Measurements from ENCODE around the gene DOCK1. TPM values are rescaled to one million over a fixed set of nuclear protein-coding genes. Genes with fewer than 3 reads are reported as not detected.

DOCK1 gene
- total RNA-seq, 1 donor from 2014 or later: 31.2 TPM

DNA sequence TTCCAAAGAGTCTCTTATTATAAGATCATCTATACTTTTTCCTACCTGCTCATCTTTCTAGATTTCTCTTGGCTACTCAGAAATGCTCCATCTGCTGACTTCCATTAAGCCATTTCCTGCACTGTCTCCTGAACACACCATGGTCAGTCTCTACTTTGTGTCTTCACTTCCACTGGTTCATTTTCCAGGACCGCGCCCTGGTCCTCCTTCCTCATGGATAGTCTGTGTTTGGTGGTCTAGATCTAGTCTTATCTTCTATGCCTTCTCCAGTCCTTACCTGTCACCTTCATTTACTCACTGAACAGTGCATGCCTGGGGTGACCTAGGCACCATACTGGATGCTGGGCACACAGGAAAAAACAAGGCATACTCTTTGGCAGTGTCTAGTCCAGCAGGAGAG, 279.4 kb downstream of the DOCK1 start:
- DNase-seq (ENCODE audit: low spot score): peak; percentile 67
- intact Hi-C loops (cut with DNase I): no loop called here

DNA sequence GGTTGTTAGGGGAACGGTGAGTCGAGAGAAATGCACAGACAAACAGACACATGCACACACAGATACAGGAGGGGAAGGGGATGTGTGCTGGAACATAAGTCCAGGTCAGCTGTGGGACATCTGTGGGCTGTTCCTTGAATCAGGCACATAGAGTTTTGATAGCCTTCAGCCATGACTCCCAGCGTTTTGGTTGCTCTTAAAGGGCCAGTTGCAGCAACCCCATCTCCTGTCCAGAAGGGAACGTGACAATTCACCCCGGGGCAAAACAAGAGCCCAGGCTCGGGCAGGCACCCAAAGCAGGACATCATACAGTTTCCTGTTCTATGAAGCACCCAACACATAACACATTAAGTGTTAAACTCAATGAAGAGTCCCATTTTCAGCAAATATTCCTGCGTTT, 281.6 kb downstream of the DOCK1 start:
- DNase-seq (ENCODE audit: low spot score): no peak
- intact Hi-C loops (cut with DNase I): no loop called here

DNA sequence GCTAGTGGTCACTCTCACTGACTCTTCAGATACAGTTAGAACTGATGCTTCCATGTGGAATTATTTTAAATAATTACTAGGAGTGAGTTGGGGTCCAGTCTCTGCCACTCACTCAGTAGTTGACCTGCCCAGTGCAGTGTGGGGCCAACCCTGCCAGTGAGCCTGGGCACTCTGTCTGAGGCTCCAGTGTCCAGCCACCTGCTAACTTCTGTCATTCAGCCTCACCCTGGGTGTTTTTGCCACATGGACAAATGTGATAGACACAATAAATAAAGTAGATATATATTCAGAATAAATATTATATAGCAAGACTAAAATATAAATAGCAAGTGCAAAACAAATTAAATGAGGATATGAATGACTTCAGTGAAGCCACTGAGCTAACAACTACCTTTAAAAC, 284.0 kb downstream of the DOCK1 start:
- intact Hi-C loops (cut with DNase I): no loop called here
- DNase-seq (ENCODE audit: low spot score): no peak

DNA sequence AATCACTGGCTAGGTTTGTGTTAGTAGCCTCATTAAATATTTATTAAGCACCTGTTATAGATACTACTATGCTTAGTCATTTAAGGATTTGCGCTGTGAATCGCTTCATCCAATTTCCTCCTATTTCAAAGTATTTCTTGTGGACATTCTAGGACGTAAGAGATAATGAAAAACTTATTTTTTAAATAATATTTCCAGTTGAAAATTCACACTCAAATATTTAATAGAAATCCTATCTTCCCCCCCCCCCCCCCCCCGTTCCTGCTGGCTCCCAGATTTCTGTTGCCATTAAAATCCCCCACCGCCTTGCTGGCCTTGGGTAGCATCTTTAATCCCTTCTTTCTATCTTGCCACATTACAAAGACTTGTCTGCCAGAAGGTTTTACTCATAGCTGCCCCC, 285.2 kb downstream of the DOCK1 start:
- intact Hi-C loops (cut with DNase I): no loop called here
- no peak for DNase-seq (ENCODE audit: low spot score)

DNA sequence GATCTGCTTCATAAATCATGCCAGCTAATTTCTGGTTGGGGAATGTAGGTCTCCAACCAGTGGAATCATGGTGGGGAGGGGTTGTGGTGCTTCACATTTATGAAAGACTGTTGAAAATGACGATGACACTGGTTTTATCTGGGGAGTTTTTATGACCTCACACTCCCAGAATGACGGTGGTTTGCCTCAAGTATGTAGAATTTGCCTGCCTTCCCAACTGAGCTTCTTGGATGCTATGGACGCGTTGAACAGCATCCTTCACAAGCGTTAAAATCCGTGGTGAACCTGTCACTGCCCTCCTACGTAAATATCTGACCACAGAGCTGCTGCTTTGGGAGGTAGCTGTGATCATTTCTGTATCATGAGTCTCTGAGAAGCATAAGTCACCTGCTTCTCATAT, 287.9 kb downstream of the DOCK1 start:
- intact Hi-C loops (cut with DNase I): no loop called here
- no peak for DNase-seq (ENCODE audit: low spot score)

DNA sequence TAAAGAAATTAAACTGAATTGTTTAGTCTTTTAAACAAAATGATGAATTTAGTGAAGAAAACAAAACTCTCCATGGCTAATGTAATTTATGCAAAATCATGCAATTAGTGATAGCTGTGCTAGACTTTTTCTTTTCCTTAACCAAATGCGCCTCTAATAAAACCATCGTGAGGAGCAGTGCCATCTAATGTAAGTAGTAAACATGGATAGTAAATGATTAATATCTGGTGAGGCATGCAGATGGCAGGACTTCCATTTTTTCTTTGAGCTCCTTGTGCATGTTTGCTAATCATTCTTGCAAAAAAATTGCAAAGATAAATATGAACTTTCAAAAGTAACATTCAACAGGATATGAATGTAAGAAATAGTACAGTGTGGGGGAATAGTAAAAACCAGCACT, 288.9 kb downstream of the DOCK1 start:
- DNase-seq (ENCODE audit: low spot score): no peak
- intact Hi-C loops (cut with DNase I): no loop called here

DNA sequence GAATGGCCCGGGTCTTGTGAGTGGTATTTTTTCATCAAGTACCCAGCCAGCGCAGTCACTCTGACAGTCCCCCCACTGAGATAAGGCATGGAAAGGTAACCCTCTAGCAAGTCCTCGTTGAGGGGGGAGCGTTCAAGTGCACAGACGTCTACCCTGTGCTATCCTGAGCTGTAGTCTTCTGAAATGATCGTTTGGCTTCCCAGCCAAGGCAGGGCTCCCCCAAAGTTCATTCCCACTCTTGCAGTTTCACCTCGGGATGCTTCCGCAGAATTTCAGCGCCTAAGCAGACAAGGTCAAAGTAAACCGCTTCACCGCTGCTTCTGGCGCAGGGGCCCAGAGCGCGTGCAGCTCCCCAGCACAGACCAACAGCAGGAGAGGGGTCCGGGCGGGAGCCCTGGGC, 289.4 kb downstream of the DOCK1 start:
- intact Hi-C loops (cut with DNase I): no loop called here

DNA sequence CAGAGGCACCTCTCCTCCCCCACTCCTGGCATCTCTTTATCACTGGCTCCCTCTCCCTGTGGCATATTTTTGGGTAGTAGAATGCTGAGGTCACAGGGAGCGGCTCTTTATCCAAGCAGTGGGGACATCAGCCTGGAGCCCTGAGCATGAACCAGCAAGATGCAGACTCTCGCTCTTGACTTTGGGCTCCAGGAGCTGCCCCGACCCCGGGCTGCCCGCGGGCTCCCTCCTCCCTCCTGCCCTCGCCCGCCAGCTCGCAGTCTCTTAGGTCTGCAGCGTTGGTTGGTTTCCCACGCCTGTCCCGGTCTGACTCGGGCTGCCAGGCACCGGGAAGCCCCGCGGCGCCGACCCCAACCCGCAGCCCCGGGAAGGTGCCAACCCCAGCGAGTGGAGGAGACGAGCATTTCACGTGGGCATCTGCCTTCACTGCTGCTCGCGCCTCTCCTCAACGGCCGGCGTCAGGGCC, 289.8 kb downstream of the DOCK1 start:
- intact Hi-C loops (cut with DNase I): no loop called here
- no peak for DNase-seq (ENCODE audit: low spot score)

More for the DNA sequence above, 289.4 kb downstream of the DOCK1 start:
- no peak for DNase-seq (ENCODE audit: low spot score)

DNA sequence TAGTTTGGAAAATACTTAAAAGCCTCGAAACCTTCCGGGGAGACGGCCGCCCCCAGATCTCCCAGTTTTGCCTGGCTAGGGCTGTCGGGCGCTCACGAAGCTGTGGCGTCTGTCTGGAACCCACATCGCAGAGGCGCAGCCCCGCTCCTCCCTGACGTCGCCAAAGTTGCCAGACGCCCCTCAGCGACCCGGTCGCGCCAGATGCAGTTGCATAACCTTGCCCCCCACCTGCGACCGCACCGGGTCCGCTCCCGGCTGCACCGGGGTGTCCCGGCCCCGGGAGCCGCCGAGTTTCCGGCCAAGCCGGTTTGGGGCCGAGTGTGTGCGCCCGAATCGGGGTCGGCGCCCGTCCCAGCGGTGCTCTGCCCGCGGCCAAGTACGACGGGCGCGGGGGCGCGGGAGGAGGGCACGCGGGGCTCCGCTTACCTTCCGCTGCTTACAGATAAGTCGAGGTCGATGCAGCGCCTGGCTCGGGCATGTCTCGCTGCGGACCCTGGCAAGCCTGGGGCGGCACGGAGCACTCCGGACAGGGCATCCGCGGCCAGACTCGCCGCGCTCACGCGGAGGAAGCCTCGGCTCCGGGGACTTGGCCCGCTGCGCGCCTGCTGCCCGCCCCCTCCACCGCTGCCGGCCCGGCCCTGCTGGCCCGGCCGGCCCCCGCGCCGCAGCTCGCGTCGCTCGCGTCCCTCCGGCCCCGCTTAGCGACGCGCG, 290.5 kb downstream of the DOCK1 start:
- intact Hi-C loops (cut with DNase I): no loop called here
- DNase-seq (ENCODE audit: low spot score): no peak

DNA sequence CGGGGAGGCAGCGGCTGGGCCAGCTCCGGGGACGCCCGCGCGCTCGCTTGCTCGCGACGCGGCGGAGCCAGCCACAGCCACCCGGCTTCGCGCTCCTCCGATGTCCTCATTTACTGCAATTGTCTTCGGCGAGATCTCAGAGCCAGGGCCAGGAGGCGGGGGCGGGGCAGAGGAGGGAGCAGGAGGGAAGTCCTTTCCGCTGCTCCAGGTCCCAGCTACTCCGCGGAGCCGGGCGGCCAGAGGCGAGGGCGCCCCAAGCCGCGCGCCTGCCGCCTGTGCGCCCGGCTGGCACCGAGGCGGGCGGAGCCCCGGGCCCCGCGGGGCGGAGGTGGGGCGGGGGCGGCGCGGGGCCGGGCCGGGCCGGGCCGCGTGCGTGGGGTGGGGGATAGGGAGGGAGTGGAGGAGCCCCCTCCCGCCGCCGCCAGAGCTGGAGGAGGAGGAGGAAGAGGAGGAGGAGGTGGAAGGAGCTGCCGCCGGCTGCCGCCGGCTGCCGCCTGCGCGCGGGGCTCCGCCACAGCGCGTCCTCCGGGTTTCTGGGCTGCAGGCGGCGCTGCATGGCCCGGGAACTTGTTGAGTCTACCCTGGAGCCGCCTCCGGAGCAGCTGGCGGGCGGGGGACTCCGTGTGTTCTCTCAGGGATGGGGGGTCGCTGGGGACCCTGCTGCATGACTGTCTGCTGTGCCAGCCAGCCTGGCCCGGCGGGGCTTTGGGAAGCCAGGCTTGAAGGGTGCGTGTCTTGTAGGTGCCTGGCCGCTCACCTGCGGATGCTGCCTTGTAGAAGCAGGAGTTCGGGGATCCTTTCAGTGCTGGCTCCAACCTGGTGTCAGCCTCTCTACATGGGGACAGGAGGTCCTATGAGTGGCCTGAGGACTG, 291.3 kb downstream of the DOCK1 start, which contains the start of gene INSYN2A:
Gene INSYN2A (minus strand): TSS at position 310 of the 872 bp plus-strand sequence. CDS start 20,196 bp downstream, outside the sequence.
- DNase-seq (ENCODE audit: low spot score): no peak
- intact Hi-C loops (cut with DNase I): no loop called here

DNA sequence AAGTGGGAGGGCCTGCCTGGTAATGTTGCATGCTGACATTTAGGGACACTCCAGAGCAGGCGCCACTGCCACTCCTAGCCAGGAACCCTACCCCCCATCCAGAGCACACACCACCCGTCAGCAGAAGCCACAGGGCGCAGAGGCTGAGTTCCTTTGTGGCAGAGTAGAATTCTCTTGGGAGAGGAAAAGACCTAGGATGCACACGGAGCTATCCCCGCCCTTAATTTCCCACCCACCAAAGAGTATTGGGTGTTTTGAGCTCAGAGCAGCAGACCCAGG, 291.9 kb downstream of the DOCK1 start:
- no peak for DNase-seq (ENCODE audit: low spot score)
- intact Hi-C loops (cut with DNase I): no loop called here

DNA sequence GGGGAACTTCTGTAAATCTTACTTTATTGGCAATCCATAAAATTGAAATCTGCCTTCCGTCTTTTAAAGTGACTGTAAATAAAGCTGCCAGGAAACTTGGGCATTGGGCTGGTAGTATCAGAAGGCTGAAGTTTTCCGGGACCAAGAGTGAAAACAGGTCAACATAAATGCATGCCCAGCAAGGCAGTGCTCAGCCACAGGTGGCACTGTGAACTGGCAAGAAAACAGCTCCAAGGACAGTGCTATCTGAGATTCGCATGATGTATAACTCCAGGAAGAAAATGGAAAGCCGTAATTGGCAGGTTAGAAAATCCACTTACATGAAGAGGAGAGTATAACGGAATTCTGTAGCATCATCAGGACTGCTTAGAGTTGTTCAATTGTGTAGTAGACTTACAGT, 293.1 kb downstream of the DOCK1 start:
- intact Hi-C loops (cut with DNase I): no loop called here
- no peak for DNase-seq (ENCODE audit: low spot score)

DNA sequence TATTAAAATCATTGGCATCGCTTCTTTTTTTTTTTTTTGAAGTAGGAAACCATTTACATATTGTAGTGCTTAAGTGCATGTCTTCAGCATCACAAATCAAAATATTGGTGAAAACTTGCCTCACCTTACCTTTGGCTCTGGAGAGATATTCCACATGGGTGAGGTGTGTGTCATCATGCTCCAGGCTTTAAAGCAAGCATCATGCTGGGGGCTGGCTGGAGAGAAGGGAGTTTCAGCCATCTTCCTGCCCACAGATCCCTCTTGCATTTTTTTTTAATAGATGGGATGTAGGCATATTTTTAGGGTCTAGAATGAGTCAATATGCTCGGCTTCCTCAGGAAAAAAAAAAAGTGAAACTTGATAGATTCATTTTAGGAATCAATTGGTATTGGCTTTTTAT, 293.5 kb downstream of the DOCK1 start:
- no peak for DNase-seq (ENCODE audit: low spot score)
- intact Hi-C loops (cut with DNase I): no loop called here

DNA sequence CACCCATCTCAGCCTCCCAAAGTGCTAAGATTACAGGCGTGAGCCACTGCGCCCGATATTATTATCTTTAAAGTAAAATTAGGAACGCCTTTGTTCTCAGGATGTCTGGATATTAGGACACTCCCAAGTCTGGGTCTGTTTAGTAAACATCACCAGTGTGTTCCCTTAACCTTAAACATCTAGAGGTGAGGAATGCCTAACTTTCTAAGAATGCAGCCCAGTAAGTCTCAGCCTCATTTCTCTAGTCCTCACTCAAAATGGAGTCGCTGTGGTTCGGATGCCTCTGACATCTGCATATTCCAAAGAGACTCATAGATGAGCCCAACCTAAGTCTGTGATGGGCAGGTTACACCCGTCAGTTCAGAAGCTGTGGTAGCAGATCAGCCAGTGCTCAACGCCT, 295.4 kb downstream of the DOCK1 start:
- intact Hi-C loops (cut with DNase I): no loop called here
- DNase-seq (ENCODE audit: low spot score): no peak

DNA sequence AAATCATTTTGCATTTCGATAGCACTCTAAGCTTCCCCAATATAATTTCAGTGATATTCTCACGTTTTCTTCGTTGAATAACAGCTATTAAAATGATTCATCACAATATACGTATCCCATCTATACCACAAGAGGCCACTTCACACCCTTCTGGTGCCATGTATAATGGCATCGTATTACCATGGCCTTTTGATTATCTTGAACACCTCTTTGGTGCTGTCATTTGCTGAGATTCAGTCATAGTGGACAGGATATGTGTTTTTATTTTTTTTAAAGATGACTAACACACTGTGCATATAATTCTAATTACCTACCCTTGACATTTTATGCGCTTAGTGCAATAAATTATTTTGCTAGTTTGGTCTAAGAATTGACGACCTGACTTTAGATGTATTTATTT, 297.8 kb downstream of the DOCK1 start:
- DNase-seq (ENCODE audit: low spot score): no peak
- intact Hi-C loops (cut with DNase I): no loop called here

DNA sequence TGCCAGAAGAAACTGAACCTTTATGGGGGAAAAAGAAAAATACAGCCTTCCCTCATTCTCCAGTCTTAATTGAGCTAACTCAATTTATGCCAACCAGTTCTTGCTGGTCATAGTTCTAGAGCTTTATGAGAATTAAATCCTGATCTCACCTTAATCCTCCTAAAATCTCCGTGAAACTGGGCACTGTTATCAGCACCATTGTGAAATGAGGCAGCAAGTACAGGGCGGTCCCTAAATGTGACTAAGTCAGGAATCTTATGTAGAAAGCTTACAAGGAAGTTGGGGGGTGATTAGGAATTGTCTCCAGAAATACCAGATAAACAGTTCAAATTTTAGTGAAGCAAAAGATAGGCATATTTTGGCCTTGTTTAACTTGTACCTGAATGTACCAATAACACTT, 301.9 kb downstream of the DOCK1 start:
- intact Hi-C loops (cut with DNase I): no loop called here
- no peak for DNase-seq (ENCODE audit: low spot score)

DNA sequence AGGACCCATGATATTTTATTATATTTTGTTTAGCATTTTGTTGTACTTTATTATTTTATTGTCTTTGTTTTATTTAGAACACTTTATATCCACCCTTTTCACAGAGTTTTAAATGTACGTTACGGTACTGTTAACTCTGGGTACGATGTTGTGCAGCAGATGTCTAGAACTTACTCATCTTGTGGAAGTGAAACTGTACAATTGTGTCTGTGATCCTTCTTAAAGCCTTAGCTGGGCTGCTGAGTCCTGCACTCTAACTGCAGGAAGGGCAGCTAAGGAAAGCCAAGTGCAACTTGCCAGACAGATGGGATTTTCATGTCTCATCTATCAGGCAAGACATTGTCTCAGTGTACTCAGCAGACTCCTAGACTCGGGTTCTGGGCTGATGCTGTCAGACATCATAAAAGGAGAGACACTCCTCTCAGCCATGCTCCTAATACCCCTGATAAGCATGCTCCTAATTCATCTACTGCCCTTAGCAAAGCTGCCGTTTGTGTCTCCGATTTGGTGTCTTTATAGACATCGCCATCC, 305.8 kb downstream of the DOCK1 start:
- DNase-seq (ENCODE audit: low spot score): no peak
- intact Hi-C loops (cut with DNase I): no loop called here

DNA sequence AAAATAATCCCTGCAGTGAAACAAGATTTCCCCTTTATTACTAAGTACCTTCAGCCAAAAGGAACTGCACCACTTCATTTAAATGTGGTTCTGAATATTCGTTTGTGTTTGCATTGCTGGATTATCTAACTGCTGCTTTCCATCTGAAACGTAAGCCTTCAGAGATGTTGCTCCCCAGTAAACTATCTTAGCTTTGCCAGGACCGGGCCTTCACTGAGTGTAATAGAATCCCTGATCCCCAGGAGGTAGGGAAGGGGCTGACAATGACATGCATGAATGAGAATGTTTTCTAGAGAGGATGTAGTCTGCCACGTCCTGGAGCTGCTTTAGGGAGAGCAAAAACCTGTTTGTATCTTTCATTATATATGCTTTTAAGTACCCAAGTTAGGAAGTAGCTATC, 310.6 kb downstream of the DOCK1 start:
- DNase-seq (ENCODE audit: low spot score): no peak
- intact Hi-C loops (cut with DNase I): no loop called here

DNA sequence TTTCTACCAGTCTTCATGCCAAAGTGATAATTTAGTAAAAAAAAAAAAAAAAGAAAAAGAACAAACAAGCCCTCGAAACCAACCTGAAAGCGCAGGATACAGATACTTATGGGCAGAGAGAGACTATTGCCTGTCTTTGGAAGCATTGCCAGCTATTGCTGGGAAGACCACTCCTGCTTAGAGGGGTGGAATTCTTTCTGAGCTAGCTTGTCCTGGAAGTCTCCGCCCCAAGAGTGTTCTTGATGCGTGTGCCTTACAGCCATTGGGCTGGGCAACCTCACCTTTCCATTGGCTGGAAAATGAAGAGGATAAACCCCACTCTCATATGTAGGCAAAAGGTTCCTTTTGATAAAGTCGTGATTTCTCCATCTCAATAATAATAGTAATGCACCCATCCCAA, 311.0 kb downstream of the DOCK1 start:
- DNase-seq (ENCODE audit: low spot score): no peak
- intact Hi-C loops (cut with DNase I): no loop called here

DNA sequence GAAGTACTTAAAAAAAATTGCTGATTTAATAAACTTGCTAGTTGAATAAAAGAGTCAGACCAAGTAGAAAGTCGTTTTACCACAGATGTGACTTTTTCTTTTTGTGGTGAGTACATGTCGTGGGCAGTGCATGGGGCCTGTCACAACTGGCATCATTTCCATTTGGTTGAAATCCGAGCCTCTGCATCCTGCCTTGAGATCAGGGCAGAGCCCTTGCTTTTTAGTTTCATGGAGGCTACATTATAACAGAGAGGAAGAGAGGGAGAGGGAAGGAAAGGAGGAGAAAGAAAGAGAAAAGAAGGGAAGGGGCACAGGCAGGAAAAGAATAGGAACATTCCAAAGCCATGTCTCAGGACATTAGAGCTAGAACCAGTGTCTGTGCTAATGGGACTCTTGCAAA, 311.6 kb downstream of the DOCK1 start:
- intact Hi-C loops (cut with DNase I): no loop called here
- DNase-seq (ENCODE audit: low spot score): no peak

DNA sequence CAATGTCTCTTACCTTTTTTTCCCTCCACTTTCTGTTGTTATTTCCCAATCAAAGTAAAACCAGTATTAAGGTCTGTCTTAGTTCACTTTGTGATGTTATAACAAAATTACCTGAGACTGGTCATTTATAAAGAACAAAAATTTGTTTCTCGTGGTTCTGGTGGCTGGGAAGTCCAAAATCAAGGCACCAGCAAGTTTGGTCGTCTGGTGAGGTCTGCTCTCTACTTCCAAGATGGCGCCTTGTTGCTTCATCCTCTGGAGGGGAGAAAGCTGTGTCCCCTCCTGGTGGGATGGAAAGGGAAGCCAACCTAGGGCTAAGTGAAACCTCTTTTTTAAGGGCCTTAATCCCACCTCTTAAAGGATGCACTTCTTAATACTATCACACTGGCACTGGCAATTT, 313.4 kb downstream of the DOCK1 start:
- no peak for DNase-seq (ENCODE audit: low spot score)
- intact Hi-C loops (cut with DNase I): no loop called here
